T-helper 1 cell treated with Interleukin-12 subunit alpha and Interleukin-12 subunit beta and Interleukin-4 antibody, amounts not matched to agents 30 μg/mL and 1 μg/mL, for 36 hours (primary cell): ENCODE data around the gene PDPK1.
"Not testable (repeated sequence)": the region's sequence is repeated elsewhere in the genome, so short reads cannot be mapped to it uniquely, and the experiment has no call there.

Source experiments
- H3K27ac Mint-ChIP-seq: one replicate; pipeline ENCODE4 v1.8.0; 2021; ENCODE audit warnings: mild to moderate bottlenecking, mixed read lengths
- H3K27me3 Mint-ChIP-seq: one replicate; pipeline ENCODE4 v1.8.0; 2021; ENCODE audit warnings: low read depth, mixed read lengths
- H3K36me3 Mint-ChIP-seq: one replicate; pipeline ENCODE4 v1.8.0; 2021; ENCODE audit warnings: low read depth, mixed read lengths
- H3K4me1 Mint-ChIP-seq: one replicate; pipeline ENCODE4 v1.8.0; 2021; ENCODE audit warnings: low read depth, mixed read lengths
- H3K4me3 Mint-ChIP-seq: one replicate; pipeline ENCODE4 v1.8.0; 2021; ENCODE audit warnings: mild to moderate bottlenecking, moderate library complexity, mixed read lengths
- H3K9me3 Mint-ChIP-seq: one replicate; pipeline ENCODE4 v1.8.0; 2021; ENCODE audit warnings: mixed read lengths

The PDPK1 gene

GRCh38 chr16:2535625-2536013 lies 2.2 kb upstream of the PDPK1 start:
- Mint-ChIP-seq H3K36me3 (peaks cover 6% of the 10 kb centered on the region), H3K9me3 (no peaks in the 10 kb centered on the region), H3K27ac (no peak overlapping the region), H3K27me3 (no peaks in the 10 kb centered on the region), H3K4me1 (peaks cover 31% of the 10 kb centered on the region), H3K4me3 (peak overlapping the region; percentile 10)

- not testable (repeated sequence) for H3K36me3 Mint-ChIP-seq, H3K27me3 Mint-ChIP-seq, H3K9me3 Mint-ChIP-seq
- H3K27ac Mint-ChIP-seq: peak overlapping the region; percentile 11
- H3K4me3 Mint-ChIP-seq: peak overlapping the region; percentile 87
- peaks cover 21% of the 10 kb centered on the region for H3K4me1 Mint-ChIP-seq
Measured at GRCh38 chr16:2539192-2539844, 1.5 kb downstream of the PDPK1 start.

GRCh38 chr16:2539845-2540458 lies 2.1 kb downstream of the PDPK1 start:
- not testable (repeated sequence) for H3K9me3 Mint-ChIP-seq, H3K27ac Mint-ChIP-seq, H3K36me3 Mint-ChIP-seq, H3K27me3 Mint-ChIP-seq
- Mint-ChIP-seq H3K4me1 (peaks cover 21% of the 10 kb centered on the region), H3K4me3 (peak overlapping the region; percentile 10)

- H3K9me3 Mint-ChIP-seq, H3K27me3 Mint-ChIP-seq, H3K4me3 Mint-ChIP-seq, H3K36me3 Mint-ChIP-seq, H3K27ac Mint-ChIP-seq: not testable (repeated sequence)
- peaks cover 21% of the 10 kb centered on the region for H3K4me1 Mint-ChIP-seq
Measured at GRCh38 chr16:2540912-2541311, 3.1 kb downstream of the PDPK1 start.

GRCh38 chr16:2541409-2541808 lies 3.6 kb downstream of the PDPK1 start:
- peaks cover 21% of the 10 kb centered on the region for H3K4me1 Mint-ChIP-seq

GRCh38 chr16:2543771-2544170 lies 6.0 kb downstream of the PDPK1 start:
- not testable (repeated sequence) for H3K36me3 Mint-ChIP-seq, H3K27ac Mint-ChIP-seq

More at GRCh38 chr16:2541409-2541808, 3.6 kb downstream of the PDPK1 start:
- not testable (repeated sequence) for H3K27me3 Mint-ChIP-seq, H3K36me3 Mint-ChIP-seq, H3K27ac Mint-ChIP-seq, H3K4me3 Mint-ChIP-seq, H3K9me3 Mint-ChIP-seq

GRCh38 chr16:2550283-2550878 lies 12.6 kb downstream of the PDPK1 start:
- not testable (repeated sequence) for H3K4me1 Mint-ChIP-seq, H3K4me3 Mint-ChIP-seq, H3K9me3 Mint-ChIP-seq, H3K36me3 Mint-ChIP-seq, H3K27ac Mint-ChIP-seq, H3K27me3 Mint-ChIP-seq

More at GRCh38 chr16:2543771-2544170, 6.0 kb downstream of the PDPK1 start:
- not testable (repeated sequence) for H3K27me3 Mint-ChIP-seq, H3K4me3 Mint-ChIP-seq, H3K9me3 Mint-ChIP-seq
- peaks cover 17% of the 10 kb centered on the region for H3K4me1 Mint-ChIP-seq

- H3K27me3 Mint-ChIP-seq, H3K36me3 Mint-ChIP-seq, H3K9me3 Mint-ChIP-seq, H3K4me1 Mint-ChIP-seq, H3K4me3 Mint-ChIP-seq, H3K27ac Mint-ChIP-seq: not testable (repeated sequence)
Measured at GRCh38 chr16:2551420-2551889, 13.6 kb downstream of the PDPK1 start.

- H3K27me3 Mint-ChIP-seq, H3K4me1 Mint-ChIP-seq, H3K36me3 Mint-ChIP-seq, H3K4me3 Mint-ChIP-seq, H3K27ac Mint-ChIP-seq, H3K9me3 Mint-ChIP-seq: not testable (repeated sequence)
Measured at GRCh38 chr16:2554709-2555425, 17.0 kb downstream of the PDPK1 start.

GRCh38 chr16:2557150-2557549 lies 19.3 kb downstream of the PDPK1 start:
- not testable (repeated sequence) for H3K27me3 Mint-ChIP-seq, H3K27ac Mint-ChIP-seq, H3K36me3 Mint-ChIP-seq, H3K4me3 Mint-ChIP-seq, H3K4me1 Mint-ChIP-seq, H3K9me3 Mint-ChIP-seq

GRCh38 chr16:2560131-2560797 lies 22.4 kb downstream of the PDPK1 start:
- H3K4me1 Mint-ChIP-seq, H3K36me3 Mint-ChIP-seq, H3K4me3 Mint-ChIP-seq, H3K9me3 Mint-ChIP-seq, H3K27me3 Mint-ChIP-seq, H3K27ac Mint-ChIP-seq: not testable (repeated sequence)

GRCh38 chr16:2560798-2561133 lies 22.9 kb downstream of the PDPK1 start:
- H3K36me3 Mint-ChIP-seq, H3K4me3 Mint-ChIP-seq, H3K4me1 Mint-ChIP-seq, H3K27ac Mint-ChIP-seq, H3K9me3 Mint-ChIP-seq, H3K27me3 Mint-ChIP-seq: not testable (repeated sequence)

- not testable (repeated sequence) for H3K27me3 Mint-ChIP-seq, H3K27ac Mint-ChIP-seq, H3K4me3 Mint-ChIP-seq, H3K4me1 Mint-ChIP-seq, H3K36me3 Mint-ChIP-seq, H3K9me3 Mint-ChIP-seq
Measured at GRCh38 chr16:2567506-2567905, 29.7 kb downstream of the PDPK1 start.

- H3K36me3 Mint-ChIP-seq, H3K4me3 Mint-ChIP-seq, H3K4me1 Mint-ChIP-seq, H3K27ac Mint-ChIP-seq, H3K9me3 Mint-ChIP-seq, H3K27me3 Mint-ChIP-seq: not testable (repeated sequence)
Measured at GRCh38 chr16:2568573-2568972, 30.8 kb downstream of the PDPK1 start.

- H3K9me3 Mint-ChIP-seq, H3K27ac Mint-ChIP-seq, H3K4me3 Mint-ChIP-seq, H3K36me3 Mint-ChIP-seq, H3K4me1 Mint-ChIP-seq, H3K27me3 Mint-ChIP-seq: not testable (repeated sequence)
Measured at GRCh38 chr16:2572704-2573103, 34.9 kb downstream of the PDPK1 start.
